ENCODE results near the gene ARHGAP42.

ARHGAP42 gene

GRCh38 chr11:100682247-100682969 is 4.7 kb upstream of the ARHGAP42 start:
- no peak for FAIRE-seq

DNA sequence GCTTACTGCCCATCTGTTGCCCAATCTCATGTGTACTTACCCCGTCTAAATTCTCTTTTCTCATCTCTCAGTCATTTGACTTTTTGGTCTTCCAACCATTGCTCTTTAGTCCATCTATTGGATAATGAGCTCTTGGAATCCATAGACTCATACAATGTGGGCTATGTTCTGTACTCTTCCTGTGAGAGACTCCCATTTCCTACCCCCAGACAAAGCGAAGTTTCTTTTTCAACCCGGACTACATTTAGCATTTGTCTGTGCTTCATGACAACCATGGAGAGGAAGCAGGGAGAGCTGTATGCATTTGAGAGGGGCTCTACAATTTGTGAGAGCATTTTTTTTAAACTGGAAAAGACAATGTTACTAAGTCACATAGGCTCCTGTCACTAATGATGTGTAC is 4.0 kb upstream of the ARHGAP42 start:
- FAIRE-seq: no peak

GRCh38 chr11:100684101-100685065 is 2.7 kb upstream of the ARHGAP42 start:
- FAIRE-seq: no peak

DNA sequence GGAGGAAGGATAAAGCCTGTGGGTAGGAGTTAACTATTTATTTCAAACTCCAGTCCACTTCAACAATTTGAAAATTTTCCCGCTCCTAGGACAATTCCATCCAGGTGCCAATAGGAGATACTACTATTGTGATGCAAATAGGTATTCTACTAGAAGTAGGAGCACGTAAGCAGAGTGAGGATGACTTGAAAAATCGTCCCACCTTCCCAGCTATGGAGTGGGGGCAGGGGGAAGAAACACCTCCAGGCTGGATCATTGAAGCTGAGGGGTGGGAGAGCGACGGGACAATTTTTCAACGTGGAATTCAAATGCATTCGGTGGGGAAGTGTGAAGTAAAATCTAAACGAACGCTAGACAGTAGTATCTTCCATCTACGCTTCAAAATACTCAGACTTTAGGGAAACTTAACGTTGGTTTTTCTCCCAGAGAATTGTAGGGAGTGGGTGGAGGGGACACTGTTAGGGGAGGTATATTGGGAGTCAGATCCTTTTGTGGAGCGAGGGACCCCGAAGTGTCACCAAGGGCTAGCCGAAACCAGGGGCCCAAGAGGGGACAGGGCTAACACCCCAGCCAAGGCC is 523 bp upstream of the ARHGAP42 start:
- no peak for FAIRE-seq

- FAIRE-seq: no peak
Measured at GRCh38 chr11:100687630-100688395, 725 bp downstream of the ARHGAP42 start.

- no peak for FAIRE-seq
Measured at GRCh38 chr11:100689141-100689540, 2.1 kb downstream of the ARHGAP42 start.

GRCh38 chr11:100691896-100692653 is 5.0 kb downstream of the ARHGAP42 start:
- no peak for FAIRE-seq

DNA sequence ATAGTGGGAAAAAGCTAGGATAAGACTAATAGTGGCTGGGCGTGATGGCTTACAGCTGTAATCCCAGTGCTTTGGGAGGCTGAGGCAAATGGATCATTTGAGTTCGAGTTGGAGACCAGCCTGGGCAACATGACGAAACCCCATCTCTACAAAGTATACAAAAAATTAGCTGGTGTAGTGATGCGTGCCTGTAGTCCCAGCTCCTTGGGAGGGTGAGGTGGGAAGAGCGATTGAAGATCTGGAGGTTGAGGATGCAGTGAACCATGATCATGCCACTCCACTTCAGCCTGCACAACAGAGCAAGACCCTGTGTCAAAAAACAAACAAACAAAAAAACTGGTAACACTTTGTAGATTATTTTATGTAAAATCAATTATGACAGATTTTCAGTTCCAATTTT is 8.8 kb downstream of the ARHGAP42 start:
- no peak for FAIRE-seq

DNA sequence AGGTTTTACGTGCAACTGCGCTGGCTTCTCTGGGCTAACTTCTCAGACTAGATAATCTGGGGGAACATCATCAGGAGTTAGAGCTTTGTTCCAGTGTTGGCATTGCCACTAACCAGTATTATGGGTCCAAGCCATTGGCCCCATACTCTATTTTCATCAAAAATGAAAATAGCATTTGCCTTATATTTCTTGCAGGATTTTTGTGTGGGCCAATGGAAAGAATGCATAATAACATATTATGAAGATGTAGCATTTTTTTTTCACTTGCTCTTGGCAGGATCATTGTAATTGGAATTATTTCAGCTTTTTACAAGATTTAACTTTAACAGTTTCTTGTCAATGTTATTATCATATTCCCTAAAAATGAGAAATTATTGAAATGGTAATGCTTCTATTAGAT is 16.1 kb downstream of the ARHGAP42 start:
- FAIRE-seq: no peak

DNA sequence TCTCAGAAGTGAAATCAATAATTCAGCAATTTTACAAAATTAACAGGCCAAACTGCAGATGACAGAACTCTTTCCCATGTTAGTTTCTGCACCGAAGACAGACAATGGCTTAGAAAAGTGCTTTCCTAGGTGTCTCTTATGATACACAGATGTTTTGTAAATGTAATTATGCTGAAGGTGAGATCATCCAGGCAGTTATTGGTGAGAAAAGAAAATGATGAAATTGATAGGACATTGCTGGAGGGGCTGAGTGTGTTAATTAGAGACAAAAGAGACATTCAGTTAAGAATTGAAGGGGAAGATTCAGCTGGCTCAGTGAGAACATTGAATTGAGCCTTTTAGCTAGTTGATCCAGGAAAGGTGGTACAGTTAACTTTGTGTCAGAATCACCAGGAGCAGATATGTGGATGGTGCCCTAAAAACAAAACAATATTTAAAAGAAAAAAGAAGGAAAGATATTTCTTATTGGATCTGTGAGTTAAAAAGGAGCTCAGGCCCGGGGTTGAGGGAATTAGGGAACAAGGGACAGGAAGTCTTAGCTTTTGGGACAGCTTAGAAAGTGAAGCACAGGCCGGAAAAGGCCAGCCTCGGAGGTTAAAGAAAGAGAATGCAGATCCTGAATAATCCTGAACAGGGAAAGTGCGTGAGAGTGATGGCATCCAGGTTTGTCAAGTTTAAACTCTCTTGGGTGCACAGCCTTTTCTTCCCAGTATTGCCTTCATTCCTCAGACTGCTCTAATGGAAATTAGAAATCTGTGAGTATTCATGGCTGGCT is 16.9 kb downstream of the ARHGAP42 start:
- no peak for FAIRE-seq

- FAIRE-seq: no peak
Measured at GRCh38 chr11:100705447-100705846, 18.4 kb downstream of the ARHGAP42 start.

- no peak for FAIRE-seq
Measured at GRCh38 chr11:100706179-100706578, 19.1 kb downstream of the ARHGAP42 start.

GRCh38 chr11:100709233-100709957 is 22.3 kb downstream of the ARHGAP42 start:
- no peak for FAIRE-seq

DNA sequence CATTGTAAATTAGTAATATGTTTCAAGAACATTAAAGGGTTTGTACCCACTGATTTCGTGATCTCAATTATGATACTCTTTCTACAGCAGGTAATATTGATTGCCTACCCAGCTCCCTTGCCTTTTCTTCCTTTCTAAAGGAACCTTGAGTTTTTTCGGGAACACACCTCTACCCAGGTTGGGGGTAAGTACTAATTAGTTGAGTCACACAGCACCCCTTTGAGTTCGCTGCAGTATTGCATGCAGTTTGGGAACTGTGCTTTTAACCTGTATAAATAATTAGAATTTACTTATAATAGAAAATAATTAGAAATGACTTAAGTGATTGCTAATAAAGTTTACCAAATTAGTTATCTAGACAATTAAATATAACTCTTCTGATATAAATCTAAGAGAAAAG is 24.9 kb downstream of the ARHGAP42 start:
- no peak for FAIRE-seq

DNA sequence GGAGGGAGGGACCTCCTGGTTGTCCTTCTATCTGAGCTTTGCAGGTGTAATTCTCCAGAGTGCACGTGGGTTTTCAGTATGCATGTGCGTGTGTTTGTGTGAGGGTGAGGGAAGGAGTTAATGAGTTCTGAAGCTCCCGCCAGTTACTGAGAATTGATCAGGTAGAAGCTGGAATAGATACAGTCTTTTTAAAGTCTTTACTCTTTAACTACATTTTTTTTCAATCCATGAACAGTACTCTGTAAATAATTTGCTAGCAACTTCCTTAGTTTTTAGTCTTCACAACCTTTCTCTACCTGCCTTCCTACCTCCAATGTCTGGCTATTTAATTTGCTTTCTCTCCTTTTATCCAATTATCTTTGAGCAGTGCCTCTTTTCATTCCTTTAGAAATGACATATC is 25.5 kb downstream of the ARHGAP42 start:
- FAIRE-seq: no peak

- no peak for FAIRE-seq
Measured at GRCh38 chr11:100715165-100715761, 28.2 kb downstream of the ARHGAP42 start.

DNA sequence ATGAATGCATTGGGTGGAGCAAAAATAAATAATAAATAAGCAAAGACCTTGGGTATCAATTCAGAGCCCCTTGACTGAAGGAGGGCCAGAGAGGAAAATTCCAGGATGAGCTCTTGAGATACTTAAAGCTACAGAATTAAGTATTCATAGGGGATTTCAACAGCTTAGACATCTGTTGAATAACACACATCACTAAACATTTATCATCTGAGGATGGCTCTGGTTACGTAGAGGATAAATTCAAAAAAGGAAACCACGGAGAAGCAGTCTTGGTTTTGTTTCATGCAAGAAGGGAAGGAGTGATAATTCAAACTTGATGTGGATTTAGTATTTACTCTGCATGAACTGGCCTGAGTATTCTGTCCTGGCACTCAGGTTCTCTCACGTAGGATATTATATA is 29.8 kb downstream of the ARHGAP42 start:
- no peak for FAIRE-seq

- no peak for FAIRE-seq
Measured at GRCh38 chr11:100719362-100719761, 32.3 kb downstream of the ARHGAP42 start.

- FAIRE-seq: no peak
Measured at GRCh38 chr11:100719809-100720221, 32.7 kb downstream of the ARHGAP42 start.

- FAIRE-seq: no peak
Measured at GRCh38 chr11:100726680-100727079, 39.6 kb downstream of the ARHGAP42 start.
